ENCODE measurements around the gene IARS2. TPM values are rescaled to one million over a fixed set of nuclear protein-coding genes. Genes with fewer than 3 reads are reported as not detected.
"Not testable (repeated sequence)": the region's sequence is repeated elsewhere in the genome, so short reads cannot be mapped to it uniquely, and the experiment has no call there.

IARS2 gene
- total RNA-seq, 1 donor from 2014 or later: 67.0 TPM

DNA sequence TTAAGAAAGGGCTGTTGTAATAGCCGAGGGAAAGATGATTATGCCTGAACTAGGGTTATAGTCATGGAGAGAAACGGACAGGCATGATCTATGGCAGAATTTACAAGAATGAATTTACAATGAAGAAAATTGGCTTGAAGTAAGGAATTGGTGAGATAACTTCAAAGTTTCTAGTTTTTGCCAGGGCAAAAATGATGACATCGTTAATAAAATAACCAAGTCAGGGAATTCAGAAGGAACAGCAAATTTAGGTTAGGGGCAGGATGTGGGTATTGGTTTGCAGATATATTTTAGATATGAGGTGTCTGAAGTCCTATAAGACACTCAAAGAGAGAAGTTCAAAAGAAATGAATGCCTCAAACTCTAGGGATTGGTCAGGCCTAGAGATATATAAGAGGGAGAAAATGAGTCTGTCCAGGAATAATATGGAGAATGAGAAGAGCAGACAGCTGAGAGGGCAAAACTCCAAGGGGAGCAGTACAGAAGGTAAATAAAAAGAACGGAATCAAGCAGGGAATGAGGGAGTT is 62.8 kb downstream of the IARS2 start:
- no peak overlapping the region for H3K27ac Mint-ChIP-seq (ENCODE audit: unreplicated experiment)
- H3K36me3 Mint-ChIP-seq (ENCODE audit: unreplicated experiment): peaks cover 45% of the 10 kb centered on the region
- H3K4me3 Mint-ChIP-seq (ENCODE audit: unreplicated experiment): no peak overlapping the region
- DNase-seq (ENCODE audit: extremely low spot score, unreplicated experiment): no peak
- no peaks in the 10 kb centered on the region for H3K27me3 Mint-ChIP-seq (ENCODE audit: unreplicated experiment)
- no peaks in the 10 kb centered on the region for H3K4me1 Mint-ChIP-seq (ENCODE audit: unreplicated experiment)
- no peaks in the 10 kb centered on the region for H3K9me3 Mint-ChIP-seq (ENCODE audit: unreplicated experiment)
- TF ChIP-seq, protein P1, sequence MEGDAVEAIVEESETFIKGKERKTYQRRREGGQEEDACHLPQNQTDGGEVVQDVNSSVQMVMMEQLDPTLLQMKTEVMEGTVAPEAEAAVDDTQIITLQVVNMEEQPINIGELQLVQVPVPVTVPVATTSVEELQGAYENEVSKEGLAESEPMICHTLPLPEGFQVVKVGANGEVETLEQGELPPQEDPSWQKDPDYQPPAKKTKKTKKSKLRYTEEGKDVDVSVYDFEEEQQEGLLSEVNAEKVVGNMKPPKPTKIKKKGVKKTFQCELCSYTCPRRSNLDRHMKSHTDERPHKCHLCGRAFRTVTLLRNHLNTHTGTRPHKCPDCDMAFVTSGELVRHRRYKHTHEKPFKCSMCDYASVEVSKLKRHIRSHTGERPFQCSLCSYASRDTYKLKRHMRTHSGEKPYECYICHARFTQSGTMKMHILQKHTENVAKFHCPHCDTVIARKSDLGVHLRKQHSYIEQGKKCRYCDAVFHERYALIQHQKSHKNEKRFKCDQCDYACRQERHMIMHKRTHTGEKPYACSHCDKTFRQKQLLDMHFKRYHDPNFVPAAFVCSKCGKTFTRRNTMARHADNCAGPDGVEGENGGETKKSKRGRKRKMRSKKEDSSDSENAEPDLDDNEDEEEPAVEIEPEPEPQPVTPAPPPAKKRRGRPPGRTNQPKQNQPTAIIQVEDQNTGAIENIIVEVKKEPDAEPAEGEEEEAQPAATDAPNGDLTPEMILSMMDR (IDR thresholded peaks at IDR 0.05): no peak

DNA sequence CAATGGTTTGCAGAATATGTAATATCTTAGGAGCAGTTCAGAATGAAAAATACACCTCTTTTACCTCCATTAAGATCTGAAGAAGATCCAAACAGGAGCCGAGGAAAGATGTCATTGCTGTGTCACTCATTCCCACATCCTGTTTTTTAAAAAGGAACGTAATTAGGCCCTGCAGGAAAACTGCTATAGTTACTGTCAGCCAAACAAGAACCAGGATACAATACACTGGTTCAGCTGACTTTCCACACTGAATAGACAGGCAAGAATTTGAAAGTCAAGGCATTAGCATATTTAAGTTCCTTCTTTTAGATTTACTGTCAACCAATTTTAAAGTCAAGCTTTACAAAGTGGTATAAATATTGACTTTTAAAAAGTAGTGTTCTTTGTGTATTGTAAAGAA is 63.8 kb downstream of the IARS2 start:
- TF ChIP-seq, protein P1 (IDR thresholded peaks at IDR 0.05): no peak
- peaks cover 48% of the 10 kb centered on the region for H3K36me3 Mint-ChIP-seq (ENCODE audit: unreplicated experiment)
- no peaks in the 10 kb centered on the region for H3K9me3 Mint-ChIP-seq (ENCODE audit: unreplicated experiment)
- no peak overlapping the region for H3K4me3 Mint-ChIP-seq (ENCODE audit: unreplicated experiment)
- H3K27ac Mint-ChIP-seq (ENCODE audit: unreplicated experiment): no peak overlapping the region
- H3K27me3 Mint-ChIP-seq (ENCODE audit: unreplicated experiment): no peaks in the 10 kb centered on the region
- no peak for DNase-seq (ENCODE audit: extremely low spot score, unreplicated experiment)
- no peaks in the 10 kb centered on the region for H3K4me1 Mint-ChIP-seq (ENCODE audit: unreplicated experiment)

DNA sequence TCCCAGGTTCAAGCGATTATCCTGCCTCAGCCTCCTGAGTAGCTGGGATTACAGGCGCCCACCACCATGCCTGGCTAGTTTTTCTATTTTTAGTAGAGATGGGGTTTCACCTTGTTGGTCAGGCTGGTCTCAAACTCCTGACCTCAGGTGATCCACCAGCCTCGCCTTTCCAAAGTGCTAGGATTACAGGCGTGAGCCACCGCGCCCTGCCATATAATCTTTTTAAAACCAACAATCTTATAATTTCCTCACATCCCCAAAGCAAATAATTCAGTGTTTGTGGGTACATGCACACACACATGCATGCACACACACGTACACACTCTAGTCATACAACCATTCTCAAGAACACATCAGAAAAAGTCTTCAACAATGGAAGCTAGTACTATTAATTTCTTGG is 64.6 kb downstream of the IARS2 start:
- H3K27ac Mint-ChIP-seq (ENCODE audit: unreplicated experiment); H3K27me3 Mint-ChIP-seq (ENCODE audit: unreplicated experiment); H3K4me1 Mint-ChIP-seq (ENCODE audit: unreplicated experiment); H3K4me3 Mint-ChIP-seq (ENCODE audit: unreplicated experiment); DNase-seq (ENCODE audit: extremely low spot score, unreplicated experiment); H3K9me3 Mint-ChIP-seq (ENCODE audit: unreplicated experiment): not testable (repeated sequence)
- peaks cover 45% of the 10 kb centered on the region for H3K36me3 Mint-ChIP-seq (ENCODE audit: unreplicated experiment)

DNA sequence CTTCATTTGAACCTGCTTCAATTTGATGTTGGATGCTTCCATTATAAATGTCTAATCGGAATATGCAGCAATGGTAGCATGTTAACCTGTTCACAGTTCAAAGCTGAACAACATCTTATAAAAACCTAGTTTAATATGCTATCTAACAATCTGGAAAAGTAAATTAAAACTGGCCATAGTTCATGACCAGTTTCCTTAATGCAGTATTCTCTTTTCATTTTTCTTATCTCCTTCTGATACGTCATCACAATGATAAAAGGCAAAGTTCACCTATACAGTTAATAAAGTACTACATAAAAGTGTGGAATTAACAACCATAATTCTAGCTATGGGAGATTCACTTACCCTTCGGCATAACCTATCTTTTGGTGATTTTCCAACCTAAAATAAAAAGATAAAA is 65.1 kb downstream of the IARS2 start:
- TF ChIP-seq, protein P1 (IDR thresholded peaks at IDR 0.05): no peak
- H3K9me3 Mint-ChIP-seq (ENCODE audit: unreplicated experiment): no peaks in the 10 kb centered on the region
- H3K27ac Mint-ChIP-seq (ENCODE audit: unreplicated experiment): no peak overlapping the region
- no peak for DNase-seq (ENCODE audit: extremely low spot score, unreplicated experiment)
- no peaks in the 10 kb centered on the region for H3K27me3 Mint-ChIP-seq (ENCODE audit: unreplicated experiment)
- H3K4me1 Mint-ChIP-seq (ENCODE audit: unreplicated experiment): no peaks in the 10 kb centered on the region
- H3K4me3 Mint-ChIP-seq (ENCODE audit: unreplicated experiment): no peak overlapping the region
- H3K36me3 Mint-ChIP-seq (ENCODE audit: unreplicated experiment): peaks cover 42% of the 10 kb centered on the region

DNA sequence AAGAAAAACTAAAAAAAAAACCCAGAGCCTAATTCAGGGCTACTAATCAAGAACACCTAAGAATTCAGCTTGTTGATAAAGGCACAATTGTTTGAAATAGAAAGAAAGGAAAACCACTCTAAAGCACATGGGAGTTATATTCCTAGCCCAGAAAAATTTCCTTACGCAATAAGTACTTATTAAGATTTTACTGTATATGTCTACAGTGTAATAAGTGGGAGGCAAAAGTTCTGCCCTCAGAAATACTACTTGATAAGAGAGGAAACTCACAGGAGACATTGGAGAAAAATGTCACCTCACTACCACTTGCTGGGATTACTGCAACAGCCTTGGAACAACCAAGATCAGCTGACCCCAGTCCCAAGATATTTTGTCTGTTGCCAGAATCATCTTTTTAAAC is 66.1 kb downstream of the IARS2 start:
- no peaks in the 10 kb centered on the region for H3K27me3 Mint-ChIP-seq (ENCODE audit: unreplicated experiment)
- no peak overlapping the region for H3K27ac Mint-ChIP-seq (ENCODE audit: unreplicated experiment)
- DNase-seq (ENCODE audit: extremely low spot score, unreplicated experiment): no peak
- TF ChIP-seq, protein P1 (IDR thresholded peaks at IDR 0.05): no peak
- H3K9me3 Mint-ChIP-seq (ENCODE audit: unreplicated experiment): no peaks in the 10 kb centered on the region
- H3K4me3 Mint-ChIP-seq (ENCODE audit: unreplicated experiment): no peak overlapping the region
- no peaks in the 10 kb centered on the region for H3K4me1 Mint-ChIP-seq (ENCODE audit: unreplicated experiment)
- peaks cover 38% of the 10 kb centered on the region for H3K36me3 Mint-ChIP-seq (ENCODE audit: unreplicated experiment)

DNA sequence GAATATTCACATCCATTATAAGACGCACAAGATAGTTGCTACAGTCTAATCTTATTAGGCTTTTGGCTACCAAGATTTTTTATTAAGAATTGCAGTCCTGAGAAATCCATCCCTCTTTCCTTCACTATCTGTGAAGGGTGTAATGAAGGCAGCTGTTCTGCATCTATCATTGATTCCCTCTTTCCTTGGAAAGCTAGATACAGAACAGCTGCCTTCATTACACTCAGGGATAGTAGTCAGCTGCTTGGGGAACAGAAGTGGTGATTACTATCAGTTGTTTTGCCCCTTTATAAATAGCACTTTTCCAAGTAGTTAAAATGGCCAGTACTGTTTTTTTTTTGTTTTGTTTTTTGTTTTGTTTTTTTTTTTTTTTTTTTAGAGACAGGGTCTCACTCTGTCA is 70.2 kb downstream of the IARS2 start:
- TF ChIP-seq, protein P1 (IDR thresholded peaks at IDR 0.05): no peak
- Mint-ChIP-seq H3K27ac (ENCODE audit: unreplicated experiment) (no peak overlapping the region), H3K4me3 (ENCODE audit: unreplicated experiment) (no peak overlapping the region), H3K36me3 (ENCODE audit: unreplicated experiment) (peaks cover 40% of the 10 kb centered on the region), H3K27me3 (ENCODE audit: unreplicated experiment) (no peaks in the 10 kb centered on the region), H3K4me1 (ENCODE audit: unreplicated experiment) (no peaks in the 10 kb centered on the region), H3K9me3 (ENCODE audit: unreplicated experiment) (no peaks in the 10 kb centered on the region)
- DNase-seq (ENCODE audit: extremely low spot score, unreplicated experiment): no peak
